GM19351 (cell line): ENCODE results near the gene NEURL1.
"Not testable (repeated sequence)": the region's sequence is repeated elsewhere in the genome, so short reads cannot be mapped to it uniquely, and the experiment has no call there.

ENCODE experiments used
- ATAC-seq: cut with Tn5 transposase; IDR thresholded peaks from one replicate; pipeline ENCODE4 v1.9.1; 2021; ENCODE audit warnings: mild to moderate bottlenecking, moderate library complexity; ENCODE audit not compliant: unreplicated experiment

The NEURL1 gene

DNA sequence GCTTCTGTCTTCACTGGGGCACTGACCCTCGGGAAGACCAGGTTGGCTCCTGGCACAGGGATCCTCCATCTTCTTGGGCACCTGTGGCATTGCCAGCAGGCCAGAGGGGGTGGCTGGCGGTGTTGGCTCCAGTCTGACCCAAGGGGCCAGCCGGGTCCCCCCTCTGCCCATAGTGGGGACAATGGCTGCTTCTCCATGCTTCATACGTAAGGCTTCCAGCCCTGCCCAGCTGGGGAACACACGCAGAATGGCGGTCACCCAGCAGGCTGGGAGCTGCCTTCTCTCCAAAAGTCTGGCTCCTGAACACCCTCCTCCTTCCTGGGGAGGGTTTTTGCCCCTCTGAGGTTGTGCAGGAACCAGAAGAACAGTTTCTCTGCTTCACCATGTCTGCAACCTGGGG lies 106.8 kb downstream of the NEURL1 start:
- ATAC-seq = no peak

DNA sequence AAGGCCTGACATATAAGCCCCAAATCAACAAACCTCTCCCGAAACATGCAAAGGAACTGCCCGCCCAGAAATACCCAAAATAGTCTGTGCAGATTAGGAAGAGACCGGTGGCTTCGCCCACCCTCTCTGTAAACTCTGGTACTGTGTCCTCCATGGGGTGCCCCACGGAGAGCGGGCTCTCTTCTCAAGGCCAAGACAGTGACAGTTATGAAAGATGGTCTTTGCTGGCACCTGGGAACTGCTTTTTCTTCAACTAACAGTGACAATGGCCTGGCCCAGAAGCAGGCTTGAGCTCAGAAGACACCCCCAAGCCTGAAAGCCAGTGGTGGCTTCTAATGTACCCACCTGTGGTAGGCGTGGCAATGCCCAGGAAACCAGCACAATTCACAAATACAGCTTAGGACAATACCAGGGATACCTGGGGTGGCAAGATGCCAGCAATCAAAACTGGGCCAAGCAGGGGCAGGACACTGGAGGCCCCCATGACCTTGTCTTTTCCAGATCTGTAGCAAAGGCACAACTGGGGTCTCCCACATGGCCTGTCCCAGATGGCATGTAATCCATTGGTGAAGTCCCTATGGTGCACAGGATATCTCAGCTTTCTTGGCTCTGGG lies 107.6 kb downstream of the NEURL1 start:
- no peak for ATAC-seq

- no peak for ATAC-seq
Measured at GRCh38 chr10:103602028-103602851, 108.7 kb downstream of the NEURL1 start.

GRCh38 chr10:103602852-103603155 lies 109.3 kb downstream of the NEURL1 start:
- no peak for ATAC-seq

DNA sequence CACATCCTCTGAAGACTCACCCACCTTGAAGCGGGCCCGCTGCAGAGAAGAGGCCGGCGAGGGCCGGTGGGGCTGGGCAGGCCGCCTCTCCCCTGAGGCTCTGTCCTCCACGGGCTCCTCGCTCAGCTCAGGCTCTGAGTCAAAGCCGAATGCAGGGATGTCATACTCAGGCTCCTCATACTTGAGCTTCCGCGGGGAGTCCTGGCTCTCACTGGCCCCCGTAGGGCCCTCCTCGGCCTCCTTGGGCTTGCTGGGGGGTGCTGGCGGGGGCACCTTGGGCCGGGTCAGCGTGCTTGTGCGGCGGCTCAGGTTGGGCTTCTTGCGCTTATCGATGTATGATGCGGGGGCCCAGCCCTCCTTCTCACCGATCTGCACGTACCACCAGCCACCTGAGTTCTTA lies 109.9 kb downstream of the NEURL1 start:
- ATAC-seq = no peak

DNA sequence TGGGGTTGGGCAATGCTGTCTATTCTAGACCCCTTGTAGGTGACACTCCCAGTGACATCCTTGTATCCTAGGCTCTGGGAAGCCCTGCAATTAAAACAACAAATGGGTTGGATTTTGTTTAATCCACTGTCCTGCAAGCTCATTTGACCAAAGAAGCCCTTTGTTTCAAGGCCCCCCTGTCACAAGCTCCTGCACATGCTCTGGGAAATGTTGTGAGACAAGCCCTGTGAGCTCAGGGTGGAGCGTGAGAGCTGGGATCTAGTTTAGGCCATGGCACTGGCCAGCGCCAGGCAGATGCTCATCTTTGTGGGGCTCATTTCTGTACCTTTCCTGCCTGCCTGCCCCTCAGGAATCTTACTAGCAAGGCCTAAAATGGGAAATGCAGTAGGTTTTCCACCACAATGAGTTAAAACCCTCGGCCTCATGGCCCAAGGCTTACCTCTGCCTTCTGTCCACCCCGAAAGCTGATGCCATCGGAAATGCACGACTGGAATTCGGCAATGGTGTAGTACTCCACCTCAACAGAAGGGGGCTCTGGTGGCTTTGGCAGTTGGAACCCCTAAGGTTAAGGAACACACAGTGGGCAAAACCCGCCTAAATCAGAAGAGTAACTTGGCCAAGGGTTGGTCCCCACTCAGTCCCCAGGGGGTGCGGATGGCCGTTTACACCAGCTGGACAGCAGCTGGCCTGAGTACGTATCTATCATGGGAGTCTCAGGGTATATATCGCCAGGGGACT lies 112.0 kb downstream of the NEURL1 start:
- ATAC-seq = no peak

DNA sequence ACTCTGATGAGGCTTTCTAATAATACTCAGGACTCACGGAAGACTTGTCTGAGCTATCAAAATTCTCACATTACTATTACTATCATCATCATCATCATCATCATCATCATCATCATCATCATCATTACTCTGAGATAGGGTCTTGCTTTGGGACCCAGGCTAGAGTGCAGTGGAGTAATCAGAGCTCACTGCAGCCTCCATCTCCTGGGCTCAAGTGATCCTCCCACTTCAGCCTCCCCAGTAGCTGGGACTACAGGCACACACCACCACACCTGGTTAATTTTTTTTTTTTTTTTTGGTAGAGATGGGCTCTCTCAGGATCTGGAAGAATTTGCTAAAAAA lies 112.6 kb downstream of the NEURL1 start:
- not testable (repeated sequence) for ATAC-seq

GRCh38 chr10:103607051-103607450 lies 113.5 kb downstream of the NEURL1 start:
- ATAC-seq = not testable (repeated sequence)

DNA sequence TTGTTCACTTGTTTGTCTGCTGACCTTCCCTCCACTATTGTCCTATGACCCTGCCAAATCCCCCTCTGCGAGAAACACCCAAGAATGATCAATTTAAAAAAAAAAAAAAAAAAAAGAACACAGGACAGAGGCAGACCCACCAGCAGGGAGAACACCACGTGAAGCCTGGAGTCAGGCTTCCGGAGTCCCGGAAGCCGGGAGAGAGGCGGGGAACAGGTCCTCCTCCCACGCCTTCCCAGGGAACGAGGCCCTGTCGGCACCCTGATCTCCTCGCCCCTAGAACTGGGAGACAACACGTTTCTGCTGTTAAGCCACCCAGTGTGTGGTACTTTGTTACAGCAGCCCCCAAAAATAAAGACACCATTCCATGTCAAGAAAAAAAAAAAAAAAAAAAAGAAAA lies 114.6 kb downstream of the NEURL1 start:
- not testable (repeated sequence) for ATAC-seq

- no peak for ATAC-seq
Measured at GRCh38 chr10:103609231-103610082, 116.0 kb downstream of the NEURL1 start.

DNA sequence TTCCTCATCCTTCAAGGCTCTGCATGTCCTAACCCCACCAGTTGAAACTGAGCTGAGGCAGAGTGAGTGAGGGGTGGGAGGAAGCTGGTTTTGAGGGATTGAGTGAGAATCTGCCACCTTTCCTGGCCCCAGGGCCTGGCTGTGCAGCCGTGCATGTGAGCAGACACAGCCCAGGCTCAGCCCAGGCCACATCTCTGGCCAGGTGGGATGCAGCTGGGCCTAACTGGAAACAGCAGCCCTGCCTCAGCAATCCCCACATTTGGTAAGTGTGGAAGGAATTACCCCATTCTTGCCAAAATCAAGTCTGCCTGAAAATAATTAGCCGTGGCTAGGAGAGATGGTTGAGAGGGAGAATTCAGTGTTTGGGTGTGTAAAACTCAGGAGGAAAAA lies 116.6 kb downstream of the NEURL1 start:
- ATAC-seq = no peak

DNA sequence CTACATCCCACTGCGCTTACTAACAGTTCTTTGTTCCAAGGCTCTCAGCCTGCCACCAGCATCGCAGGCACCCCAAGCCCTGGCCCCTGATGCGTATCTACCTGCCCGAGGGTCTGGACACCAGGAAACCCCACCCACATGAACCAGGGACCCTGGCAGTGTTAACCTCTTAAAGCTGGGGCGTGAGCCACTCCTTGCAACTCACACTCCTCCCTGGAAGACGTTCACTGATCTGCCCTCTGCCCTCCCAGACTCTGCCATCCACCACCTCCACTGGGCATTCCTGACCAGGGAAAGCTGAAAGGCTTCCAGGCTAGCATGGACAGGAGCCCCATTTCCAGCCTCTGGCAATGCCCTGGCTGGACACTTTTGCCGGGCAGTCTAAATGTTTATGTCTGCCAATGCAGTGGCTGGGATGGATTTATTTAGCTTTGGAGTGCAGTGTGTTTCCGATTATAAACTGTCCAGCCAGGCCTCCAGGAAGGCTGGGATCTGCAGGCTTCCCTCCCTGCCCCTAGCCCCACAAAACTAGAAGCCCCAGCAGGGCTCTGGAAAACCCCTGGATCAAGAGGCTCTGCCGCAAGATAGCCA lies 117.5 kb downstream of the NEURL1 start:
- no peak for ATAC-seq

DNA sequence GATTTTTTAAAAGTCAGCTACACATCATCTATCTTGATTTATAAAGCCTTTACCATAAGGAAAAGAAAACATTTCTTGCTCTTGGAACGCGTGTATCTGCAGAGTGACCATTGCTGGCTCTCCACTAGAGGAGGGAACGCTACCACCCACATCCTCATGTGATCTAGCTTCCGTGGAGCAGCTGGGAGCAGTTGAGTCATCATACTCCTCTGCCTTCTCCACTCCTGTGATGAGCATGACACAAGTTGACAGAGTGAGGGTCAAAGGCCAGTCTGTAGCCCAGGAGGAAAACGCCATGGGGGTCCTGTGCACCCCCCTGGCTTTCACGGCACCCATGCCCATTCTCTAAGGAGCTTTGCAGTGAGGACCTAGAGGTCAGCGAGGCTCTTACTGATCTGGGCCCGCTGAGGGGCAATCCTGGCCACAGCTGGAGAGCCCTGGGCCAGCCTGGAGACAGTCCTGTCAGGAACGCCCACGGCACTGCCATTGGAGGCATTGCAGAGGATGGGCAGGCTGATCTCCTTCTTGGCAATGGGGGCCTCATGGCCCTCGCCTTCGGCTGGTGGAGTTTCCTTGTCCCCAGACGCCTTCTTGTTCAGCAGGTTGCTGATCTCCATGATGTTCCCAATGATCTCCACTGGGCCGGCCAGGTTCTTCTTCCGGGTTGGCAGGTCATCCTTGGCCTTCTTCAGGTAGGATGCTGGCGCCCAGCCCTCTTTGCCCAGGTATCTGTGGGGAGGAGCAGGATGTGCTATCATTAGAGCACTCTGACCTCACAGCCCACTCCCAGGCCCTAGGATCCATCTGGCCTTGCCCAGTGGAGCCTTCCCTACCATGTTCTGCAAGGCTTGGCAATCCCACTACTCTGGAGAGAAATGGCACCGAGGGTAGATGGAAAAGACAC lies 119.2 kb downstream of the NEURL1 start:
- ATAC-seq = no peak

DNA sequence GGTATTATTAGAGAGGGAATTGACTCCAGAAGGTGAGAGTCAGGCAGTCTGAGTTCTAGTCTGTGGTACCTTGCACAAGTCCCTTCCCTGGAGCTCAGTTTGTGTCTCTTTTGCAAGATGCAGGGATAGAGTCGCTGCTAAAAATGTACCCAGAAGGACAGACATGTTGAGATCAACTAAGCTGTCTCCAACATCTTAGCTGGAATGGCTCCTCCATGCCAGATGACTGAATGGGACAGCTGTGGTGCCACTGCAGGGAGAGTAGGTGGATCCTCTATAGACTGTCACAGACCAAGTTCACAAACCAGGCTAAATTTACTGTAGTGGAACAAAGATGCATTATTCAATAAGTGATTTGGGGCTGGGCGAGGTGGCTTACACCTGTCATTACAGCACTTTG lies 120.1 kb downstream of the NEURL1 start:
- no peak for ATAC-seq

DNA sequence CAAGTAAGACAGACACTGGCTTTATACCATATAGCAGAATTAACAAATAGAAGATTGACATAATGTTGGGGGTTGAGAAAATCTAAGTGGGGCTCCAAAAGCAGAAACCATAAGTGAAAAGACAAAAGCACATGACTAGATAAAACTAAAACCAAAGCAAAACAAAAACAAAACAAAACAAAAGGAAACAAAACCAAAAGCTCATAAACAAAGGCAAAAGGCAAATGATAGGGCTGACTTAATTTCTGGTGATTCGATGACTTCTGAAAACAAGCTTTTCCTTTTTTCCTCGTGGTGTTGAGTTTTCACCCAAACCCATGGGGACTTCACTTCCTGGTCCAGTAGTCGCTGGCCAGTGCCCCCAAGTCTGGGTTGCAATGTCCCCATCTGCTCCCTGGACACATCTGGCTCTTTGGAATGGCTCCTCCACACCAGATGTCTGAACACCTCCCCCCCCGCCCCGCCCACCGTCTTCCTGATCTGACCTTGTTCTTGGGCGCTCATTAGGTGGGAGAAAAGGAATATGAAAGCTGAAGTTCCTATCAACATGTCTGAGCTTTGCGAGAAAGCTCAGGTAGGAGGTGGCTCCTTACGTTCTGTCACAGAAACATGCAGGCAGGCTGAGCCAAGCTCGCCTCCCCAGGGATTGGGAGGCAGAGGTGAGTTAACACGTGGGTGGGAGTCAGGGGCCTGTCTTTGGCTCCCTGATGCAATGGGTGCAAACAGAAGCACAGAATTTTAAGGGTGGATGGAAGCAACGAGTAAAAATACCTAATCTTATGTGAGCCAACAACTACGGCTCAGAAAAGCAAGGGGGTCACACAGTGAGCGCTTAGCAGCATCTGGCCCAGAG lies 121.0 kb downstream of the NEURL1 start:
- ATAC-seq = no peak

DNA sequence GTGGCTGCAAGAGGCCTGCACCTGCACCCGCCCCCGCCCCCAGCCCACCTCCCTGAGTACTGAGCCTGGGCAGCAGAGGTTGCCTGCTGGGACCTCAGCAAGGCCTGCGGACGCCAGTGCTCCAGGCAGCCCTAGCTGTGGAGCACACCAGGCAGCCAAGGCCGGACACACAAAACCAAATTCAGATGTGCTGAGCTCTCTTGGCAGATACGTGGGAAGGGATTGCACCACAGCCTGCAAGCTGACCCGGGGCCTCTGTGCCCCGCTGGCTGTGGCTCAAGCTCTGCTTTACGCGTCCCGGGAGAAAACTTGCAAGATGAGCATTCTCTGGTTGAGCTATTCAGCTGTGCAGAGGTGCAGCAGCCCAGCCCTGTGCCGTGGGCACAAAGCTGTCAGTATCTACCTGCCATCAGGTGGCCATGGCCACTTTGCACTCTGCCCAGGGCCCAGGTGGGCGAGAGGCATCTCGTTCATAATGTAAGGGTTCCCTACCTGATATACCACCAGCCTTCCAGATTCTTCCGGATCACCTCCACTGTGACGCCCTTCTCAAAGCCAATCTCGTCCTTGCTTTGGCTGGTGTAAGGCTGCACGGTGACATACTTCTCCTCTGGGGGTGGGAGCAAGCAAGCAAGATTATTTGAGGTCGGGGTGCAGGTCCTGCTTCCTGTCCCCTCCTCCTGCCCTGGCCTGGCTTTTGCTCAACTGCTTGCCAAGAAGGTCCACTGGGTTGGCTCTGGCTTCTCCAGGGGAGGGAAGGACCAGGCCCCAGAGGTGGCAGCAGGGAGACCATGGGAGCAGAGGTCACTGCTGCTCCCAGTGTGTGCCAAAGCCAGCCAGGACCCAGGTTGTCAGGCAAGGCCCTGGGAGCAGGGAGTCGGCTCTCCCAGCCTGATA lies 123.4 kb downstream of the NEURL1 start:
- no peak for ATAC-seq

DNA sequence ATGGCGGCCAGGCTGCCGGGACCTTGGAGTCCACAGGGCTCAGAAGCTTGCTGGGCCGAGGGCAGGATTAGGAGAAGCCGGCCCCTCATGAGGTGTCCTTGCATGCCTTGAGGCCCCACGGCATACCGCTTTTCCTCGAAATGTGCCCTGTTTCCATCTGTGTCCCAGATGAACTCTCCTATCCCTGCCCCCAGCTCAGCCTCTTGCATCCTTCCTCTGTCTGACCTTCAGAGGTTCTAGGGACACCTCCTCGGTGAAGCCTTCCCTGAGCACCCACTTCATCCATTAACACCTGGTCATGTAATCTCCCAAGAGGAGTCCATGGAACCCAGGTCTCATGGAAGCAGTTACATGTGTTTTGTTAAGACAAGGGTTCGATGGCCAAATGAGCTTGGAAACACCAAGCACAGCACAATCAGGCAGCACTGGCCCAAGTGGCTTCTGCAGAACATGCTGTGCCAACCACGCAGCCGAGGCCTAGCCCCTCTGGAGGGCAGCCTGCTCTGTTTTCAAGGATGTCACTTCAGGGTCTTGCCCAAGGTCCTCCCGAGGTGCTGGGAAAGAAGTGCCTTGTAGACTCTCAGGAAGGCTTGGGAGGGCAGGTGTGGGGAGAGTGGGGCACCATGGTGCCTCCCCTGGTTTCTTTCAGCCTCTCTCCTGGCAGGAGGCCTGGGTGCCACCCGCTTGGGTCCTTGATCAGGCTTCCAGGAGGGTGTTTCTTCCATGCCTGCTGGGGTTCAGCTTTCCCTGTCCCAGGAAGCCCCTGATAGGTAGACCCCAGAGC lies 124.3 kb downstream of the NEURL1 start:
- no peak for ATAC-seq
